HepG2 (cell line): ENCODE measurements around the gene LAX1.

ENCODE experiments used
- CC2D1A ChIP-seq: sonication (generic); formaldehyde crosslinking; IDR thresholded peaks from 2 replicates; pipeline ENCODE4 v1.8.1; 2023; ENCODE audit warnings: mild to moderate bottlenecking, missing genetic modification reagents
- HDAC1 ChIP-seq: sonication (generic); formaldehyde crosslinking; IDR thresholded peaks from 2 replicates; pipeline ENCODE4 v1.5.1; 2020; ENCODE audit warnings: mild to moderate bottlenecking, missing genetic modification reagents
- IRX3 ChIP-seq: sonication (generic); formaldehyde crosslinking; IDR thresholded peaks from 2 replicates; pipeline ENCODE4 v1.8.1; 2023; ENCODE audit warnings: mild to moderate bottlenecking, low read depth, missing genetic modification reagents, borderline replicate concordance
- MED1 ChIP-seq: sonication (generic); formaldehyde crosslinking; IDR thresholded peaks from 2 replicates; pipeline ENCODE4 v1.4.0; 2020; ENCODE audit warnings: missing genetic modification reagents
- POLR2A ChIP-seq, 2 experiments: IDR thresholded peaks; 2 replicates each; pipeline ENCODE4 v1.6.1; 2011; ENCODE audit warnings: low read depth in 2 of 2, low read length in 2 of 2, mild to moderate bottlenecking in 1 of 2, moderate library complexity in 1 of 2; ENCODE audit not compliant: insufficient read depth in 1 of 2
- PRPF4 ChIP-seq: fragments of 200-400 bp; formaldehyde crosslinking; IDR thresholded peaks from 2 replicates; pipeline ENCODE4 v1.6.1; 2016; ENCODE audit warnings: low read length, low read depth; ENCODE audit not compliant: poor library complexity, severe bottlenecking
- RAD21 ChIP-seq: fragments of 450-650 bp; formaldehyde crosslinking; IDR thresholded peaks from 2 replicates; pipeline ENCODE4 v1.5.0; 2020; ENCODE audit warnings: mild to moderate bottlenecking
- TCF7 ChIP-seq: sonication (generic); IDR thresholded peaks from 2 replicates; pipeline ENCODE4 v1.6.1; 2016; ENCODE audit warnings: antibody characterized with exemption, low read depth
- ZFP82 ChIP-seq: sonication (generic); formaldehyde crosslinking; IDR thresholded peaks from 2 replicates; pipeline ENCODE4 v1.5.1; 2020; ENCODE audit warnings: mild to moderate bottlenecking, missing genetic modification reagents, borderline replicate concordance
- TF ChIP-seq, protein P1 (sequence below): sonication (generic); formaldehyde crosslinking; IDR thresholded peaks from 2 replicates; pipeline ENCODE4 v1.4.0; 2020; ENCODE audit warnings: low read depth, mild to moderate bottlenecking, missing genetic modification reagents
- TF ChIP-seq, protein P2 (sequence below): sonication (generic); formaldehyde crosslinking; IDR thresholded peaks from 2 replicates; pipeline ENCODE4 v1.8.1; 2022; ENCODE audit warnings: low read depth, mild to moderate bottlenecking, missing genetic modification reagents
- TF ChIP-seq, protein P3 (sequence below): IDR thresholded peaks from 2 replicates; pipeline ENCODE4 v1.6.1; 2012; ENCODE audit warnings: inconsistent platforms
- TF ChIP-seq, protein P4 (sequence below): sonication (generic); formaldehyde crosslinking; IDR thresholded peaks from 2 replicates; pipeline ENCODE4 v1.5.0; 2020; ENCODE audit warnings: mild to moderate bottlenecking, missing genetic modification reagents, moderate library complexity

DNA sequence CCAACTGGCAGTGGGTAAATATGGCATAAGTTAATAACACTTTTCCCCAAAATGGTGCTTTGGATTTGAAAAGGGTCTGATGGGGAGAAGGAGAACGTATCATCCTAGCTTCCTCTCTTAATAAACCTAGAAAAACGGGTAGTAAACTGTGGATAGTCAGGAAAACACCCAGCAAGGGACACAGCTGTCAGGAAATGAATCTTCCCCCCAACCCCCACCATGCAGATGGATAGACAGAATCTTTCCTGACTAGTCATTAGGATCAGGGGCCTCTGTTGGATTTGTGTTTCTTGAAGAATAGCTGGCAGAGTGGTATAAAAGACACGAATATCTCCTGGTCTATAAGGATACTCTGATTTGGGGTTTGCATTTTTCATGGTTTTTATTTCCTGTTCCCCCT is 22.5 kb upstream of the LAX1 start:
- TF ChIP-seq ZFP82 (no peak), CC2D1A (CRISPR knock-in tag) (no peak), POLR2A (IDR thresholded peaks at IDR 0.05; ENCODE audit: insufficient read depth in 1 of 2, low read depth in 2 of 2, low read length in 2 of 2) (no peak), RAD21 (CRISPR knock-in tag) (no peak), TCF7 (no peak), MED1 (CRISPR knock-in tag) (no peak), HDAC1 (CRISPR knock-in tag) (no peak), PRPF4 (no peak), IRX3 (no peak)
- TF ChIP-seq, protein P1, sequence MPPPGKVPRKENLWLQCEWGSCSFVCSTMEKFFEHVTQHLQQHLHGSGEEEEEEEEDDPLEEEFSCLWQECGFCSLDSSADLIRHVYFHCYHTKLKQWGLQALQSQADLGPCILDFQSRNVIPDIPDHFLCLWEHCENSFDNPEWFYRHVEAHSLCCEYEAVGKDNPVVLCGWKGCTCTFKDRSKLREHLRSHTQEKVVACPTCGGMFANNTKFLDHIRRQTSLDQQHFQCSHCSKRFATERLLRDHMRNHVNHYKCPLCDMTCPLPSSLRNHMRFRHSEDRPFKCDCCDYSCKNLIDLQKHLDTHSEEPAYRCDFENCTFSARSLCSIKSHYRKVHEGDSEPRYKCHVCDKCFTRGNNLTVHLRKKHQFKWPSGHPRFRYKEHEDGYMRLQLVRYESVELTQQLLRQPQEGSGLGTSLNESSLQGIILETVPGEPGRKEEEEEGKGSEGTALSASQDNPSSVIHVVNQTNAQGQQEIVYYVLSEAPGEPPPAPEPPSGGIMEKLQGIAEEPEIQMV, result no peak
- TF ChIP-seq, protein P2, sequence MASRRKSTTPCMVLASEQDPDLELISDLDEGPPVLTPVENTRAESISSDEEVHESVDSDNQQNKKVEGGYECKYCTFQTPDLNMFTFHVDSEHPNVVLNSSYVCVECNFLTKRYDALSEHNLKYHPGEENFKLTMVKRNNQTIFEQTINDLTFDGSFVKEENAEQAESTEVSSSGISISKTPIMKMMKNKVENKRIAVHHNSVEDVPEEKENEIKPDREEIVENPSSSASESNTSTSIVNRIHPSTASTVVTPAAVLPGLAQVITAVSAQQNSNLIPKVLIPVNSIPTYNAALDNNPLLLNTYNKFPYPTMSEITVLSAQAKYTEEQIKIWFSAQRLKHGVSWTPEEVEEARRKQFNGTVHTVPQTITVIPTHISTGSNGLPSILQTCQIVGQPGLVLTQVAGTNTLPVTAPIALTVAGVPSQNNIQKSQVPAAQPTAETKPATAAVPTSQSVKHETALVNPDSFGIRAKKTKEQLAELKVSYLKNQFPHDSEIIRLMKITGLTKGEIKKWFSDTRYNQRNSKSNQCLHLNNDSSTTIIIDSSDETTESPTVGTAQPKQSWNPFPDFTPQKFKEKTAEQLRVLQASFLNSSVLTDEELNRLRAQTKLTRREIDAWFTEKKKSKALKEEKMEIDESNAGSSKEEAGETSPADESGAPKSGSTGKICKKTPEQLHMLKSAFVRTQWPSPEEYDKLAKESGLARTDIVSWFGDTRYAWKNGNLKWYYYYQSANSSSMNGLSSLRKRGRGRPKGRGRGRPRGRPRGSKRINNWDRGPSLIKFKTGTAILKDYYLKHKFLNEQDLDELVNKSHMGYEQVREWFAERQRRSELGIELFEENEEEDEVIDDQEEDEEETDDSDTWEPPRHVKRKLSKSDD, result no peak
- TF ChIP-seq, protein P3, sequence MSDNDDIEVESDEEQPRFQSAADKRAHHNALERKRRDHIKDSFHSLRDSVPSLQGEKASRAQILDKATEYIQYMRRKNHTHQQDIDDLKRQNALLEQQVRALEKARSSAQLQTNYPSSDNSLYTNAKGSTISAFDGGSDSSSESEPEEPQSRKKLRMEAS, result no peak
- TF ChIP-seq, protein P4, sequence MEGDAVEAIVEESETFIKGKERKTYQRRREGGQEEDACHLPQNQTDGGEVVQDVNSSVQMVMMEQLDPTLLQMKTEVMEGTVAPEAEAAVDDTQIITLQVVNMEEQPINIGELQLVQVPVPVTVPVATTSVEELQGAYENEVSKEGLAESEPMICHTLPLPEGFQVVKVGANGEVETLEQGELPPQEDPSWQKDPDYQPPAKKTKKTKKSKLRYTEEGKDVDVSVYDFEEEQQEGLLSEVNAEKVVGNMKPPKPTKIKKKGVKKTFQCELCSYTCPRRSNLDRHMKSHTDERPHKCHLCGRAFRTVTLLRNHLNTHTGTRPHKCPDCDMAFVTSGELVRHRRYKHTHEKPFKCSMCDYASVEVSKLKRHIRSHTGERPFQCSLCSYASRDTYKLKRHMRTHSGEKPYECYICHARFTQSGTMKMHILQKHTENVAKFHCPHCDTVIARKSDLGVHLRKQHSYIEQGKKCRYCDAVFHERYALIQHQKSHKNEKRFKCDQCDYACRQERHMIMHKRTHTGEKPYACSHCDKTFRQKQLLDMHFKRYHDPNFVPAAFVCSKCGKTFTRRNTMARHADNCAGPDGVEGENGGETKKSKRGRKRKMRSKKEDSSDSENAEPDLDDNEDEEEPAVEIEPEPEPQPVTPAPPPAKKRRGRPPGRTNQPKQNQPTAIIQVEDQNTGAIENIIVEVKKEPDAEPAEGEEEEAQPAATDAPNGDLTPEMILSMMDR, result no peak
